ENCODE data around the gene CLIP2.
"Not testable (repeated sequence)": the region's sequence is repeated elsewhere in the genome, so short reads cannot be mapped to it uniquely, and the experiment has no call there.

CLIP2 gene

GRCh38 chr7:74376256-74377036 is 87.2 kb downstream of the CLIP2 start:
- no peak for DNase-seq

DNA sequence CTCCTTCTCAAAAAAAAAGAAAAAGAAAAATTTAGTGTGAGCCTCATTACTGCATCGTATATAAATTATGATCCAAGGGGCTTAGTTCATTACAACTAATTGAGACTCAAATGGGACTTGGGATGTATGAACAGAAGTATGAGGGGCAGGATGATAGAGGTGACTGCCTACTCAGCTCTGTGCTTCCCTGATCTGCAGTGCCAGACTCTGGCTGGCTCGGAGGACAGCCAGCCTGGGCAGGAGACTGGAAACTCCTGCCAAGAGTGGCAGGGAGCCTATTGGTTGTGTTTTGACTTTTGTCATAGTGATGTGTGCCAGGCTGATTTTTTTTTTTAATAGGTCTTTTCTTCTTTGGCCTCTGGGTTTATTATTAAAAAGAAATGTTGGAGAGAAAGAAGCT is 90.7 kb downstream of the CLIP2 start:
- DNase-seq, result no peak

DNA sequence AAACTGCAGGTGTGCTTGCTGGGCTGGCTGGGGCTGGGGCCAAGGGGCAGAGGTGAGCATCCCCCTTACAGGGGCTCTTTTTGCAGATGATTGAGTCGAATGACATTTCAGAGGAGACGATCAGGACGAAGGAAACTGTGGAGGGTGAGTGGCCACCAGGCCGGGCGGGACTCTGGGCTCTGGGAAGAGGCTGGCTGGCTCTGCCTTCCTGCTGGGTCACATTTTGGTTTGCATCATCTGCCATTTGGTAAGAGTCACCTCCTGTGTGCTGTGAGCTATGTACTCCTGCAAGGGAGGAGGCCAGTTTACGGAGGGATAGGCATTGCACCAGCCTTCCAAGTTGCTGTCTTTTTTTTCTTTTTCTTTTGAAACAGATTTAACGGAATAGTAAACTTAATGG is 91.5 kb downstream of the CLIP2 start:
- DNase-seq, result no peak

DNA sequence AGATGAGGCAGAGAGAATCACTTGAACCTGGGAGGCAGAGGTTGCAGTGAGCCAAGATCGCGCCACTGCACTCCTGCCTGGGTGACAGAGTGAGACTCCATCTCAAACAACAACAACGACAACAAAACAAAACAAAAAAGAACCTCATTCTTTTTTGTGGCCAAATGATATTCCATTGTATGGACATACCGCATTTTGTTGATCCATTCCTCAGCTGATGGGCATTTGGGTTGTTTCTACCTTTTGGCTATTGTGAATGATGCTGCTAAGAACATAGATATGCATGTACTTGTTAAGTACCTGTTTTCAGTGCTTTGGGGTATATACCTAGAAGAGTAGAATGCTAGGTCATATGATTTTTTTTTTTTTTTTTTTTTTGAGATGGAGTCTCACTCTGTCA is 94.9 kb downstream of the CLIP2 start:
- not testable (repeated sequence) for DNase-seq

DNA sequence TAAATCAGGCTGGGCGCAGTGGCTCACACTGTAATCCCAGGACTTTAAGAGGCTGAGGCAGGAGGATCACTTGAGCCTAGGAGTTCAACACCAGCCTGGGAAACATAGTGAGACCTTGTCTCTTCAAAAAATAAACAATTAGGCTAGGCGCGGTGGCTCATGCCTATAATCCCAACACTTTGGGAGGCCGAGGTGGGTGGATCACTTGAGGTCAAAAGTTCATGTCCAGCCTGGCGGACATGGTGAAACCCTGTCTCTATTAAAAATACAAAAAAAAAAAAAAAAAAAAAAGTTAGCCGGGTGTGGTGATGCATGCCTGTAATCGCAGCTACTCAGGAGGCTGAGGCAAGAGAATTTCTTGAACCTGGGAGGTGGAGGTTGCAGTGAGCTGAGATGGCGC is 95.6 kb downstream of the CLIP2 start:
- DNase-seq, result not testable (repeated sequence)

GRCh38 chr7:74387606-74388005 is 98.4 kb downstream of the CLIP2 start:
- no peak for DNase-seq

DNA sequence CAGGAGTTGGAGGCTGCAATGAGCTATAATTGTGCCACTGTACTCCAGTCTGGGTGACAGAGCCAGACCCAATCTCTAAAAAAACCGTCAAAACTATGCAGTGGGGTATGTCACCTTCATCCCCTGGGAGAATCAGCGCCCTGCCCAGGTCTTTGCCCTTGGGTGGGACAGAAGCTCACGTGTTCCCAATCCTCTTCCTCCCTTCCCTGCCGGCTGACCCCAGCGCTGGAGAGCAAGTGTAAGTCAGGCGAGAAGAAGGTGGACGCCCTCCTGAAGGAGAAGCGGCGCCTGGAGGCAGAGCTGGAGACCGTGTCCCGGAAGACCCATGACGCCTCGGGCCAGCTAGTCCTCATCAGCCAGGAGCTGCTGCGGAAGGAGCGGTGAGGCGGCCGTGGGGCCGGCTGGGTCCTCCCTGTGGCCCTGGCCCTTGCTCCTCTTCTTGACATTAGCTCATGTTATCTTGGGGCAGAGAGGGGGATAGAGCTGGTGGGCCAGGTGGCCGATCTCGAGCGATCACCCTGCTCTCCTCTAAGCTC is 99.7 kb downstream of the CLIP2 start:
- DNase-seq, result no peak

DNA sequence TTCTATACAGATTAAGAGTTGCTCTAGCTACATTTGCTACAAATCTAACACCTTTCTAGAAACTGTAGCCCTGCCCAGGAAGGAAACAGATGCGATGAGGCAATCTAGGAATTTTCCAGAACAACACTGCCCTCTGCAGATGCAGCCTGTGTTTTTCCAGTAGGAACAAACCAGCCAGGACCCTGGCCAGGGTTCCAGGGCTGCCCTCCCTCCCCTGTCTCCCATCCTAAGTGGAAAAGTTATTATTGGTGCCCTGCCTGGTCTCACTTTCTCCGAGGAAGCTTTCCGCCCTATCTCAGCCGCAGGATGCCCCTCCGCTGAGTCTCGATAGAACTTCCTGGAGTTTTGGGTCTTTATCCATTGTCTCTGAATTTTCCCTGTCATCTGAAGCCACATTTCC is 104.5 kb downstream of the CLIP2 start:
- not testable (repeated sequence) for DNase-seq

DNA sequence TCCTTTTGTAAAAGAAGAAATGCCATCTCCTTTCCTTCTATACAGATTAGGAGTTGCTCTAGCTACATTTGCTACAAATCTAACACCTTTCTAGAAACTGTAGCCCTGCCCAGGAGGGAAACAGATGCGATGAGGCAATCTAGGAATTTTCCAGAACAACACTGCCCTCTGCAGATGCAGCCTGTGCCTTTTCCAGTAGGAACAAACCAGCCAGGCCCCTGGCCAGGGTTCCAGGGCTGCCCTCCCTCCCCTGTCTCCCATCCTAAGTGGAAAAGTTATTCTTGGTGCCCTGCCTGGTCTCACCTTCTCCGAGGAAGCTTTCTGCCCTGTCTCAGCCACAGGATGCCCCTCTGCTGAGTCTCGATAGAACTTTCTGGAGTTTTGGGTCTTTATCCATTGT is 105.4 kb downstream of the CLIP2 start:
- not testable (repeated sequence) for DNase-seq

DNA sequence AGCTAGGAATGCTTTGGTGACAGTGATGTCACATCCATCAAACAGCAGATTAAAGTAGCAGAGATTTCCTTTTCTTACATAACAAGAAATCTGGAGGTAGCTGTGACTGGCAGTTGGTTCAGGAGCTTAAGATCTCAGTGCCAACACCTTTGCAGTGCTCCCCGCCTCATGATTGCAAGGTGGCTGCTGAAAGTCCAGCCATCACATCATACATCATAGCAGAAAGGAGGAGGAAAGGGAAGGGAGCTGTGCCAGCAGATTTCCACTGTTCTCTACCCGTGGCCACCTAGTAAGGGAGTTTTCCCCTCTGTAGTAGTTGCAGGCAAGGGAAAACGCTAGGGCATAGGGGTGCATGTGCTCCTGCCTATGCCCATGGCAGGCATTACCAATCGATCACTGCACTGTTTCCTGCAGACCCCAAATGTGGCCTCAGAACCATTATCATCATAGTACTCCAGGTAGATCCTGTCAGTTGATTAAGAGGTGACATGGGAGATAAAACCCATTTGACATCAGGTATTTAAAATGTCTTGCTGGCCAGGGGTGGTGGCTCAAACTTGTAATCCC is 106.6 kb downstream of the CLIP2 start:
- no peak for DNase-seq

DNA sequence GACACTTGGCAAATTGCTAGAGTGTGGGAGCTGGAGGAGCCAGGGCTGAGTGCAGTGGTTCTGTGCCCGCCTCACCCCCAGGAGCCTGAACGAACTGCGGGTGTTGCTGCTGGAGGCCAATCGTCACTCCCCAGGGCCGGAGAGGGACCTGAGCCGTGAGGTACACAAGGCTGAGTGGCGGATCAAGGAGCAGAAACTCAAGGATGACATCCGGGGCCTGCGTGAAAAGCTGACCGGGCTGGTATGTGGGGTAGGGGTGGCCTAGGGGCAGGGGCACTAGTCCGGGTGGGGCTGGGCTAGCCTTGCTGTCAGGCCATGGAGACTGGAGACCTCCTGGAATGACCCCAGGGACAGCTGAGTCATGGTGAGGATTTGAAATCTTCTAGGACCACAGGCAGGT is 107.8 kb downstream of the CLIP2 start:
- DNase-seq, result no peak

DNA sequence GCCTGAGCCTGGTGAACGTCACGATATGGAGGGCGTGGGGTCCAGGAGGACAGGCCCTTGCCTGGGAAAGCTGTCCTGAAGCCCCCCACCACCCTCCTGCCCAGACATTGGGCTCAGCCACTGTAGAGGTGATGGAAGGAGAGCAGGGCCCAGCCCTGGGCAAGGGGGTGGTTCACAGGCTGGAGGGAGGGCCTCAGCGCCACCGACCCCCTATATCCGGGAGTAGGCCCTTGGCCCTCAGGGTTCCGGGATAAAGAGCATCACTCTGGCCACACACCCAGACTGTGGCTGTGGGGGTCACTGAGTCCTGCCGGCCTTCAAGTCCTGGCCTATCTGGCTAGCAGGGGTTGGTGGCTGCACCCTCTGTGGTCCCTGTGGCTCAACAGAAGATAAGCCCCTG is 109.2 kb downstream of the CLIP2 start:
- DNase-seq, result no peak

DNA sequence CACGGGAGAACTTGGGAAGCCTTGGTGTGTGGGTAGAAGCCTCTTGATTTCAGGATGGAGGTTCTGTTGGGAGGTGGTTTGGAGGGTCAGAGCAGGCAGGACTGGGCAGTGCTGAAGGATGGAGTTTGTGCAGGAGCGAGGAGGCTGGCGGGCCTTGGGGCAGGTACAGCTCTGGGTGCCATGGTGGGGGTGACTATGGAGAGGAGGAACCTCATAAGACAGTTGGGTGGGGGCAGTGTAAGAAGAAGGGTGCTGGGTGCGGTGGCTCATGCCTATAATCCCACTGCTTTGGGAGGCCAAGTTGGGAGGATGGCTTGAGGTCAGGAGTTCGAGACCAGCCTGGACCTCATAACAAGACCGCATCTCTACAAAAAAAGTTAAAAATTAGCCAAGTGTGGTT is 109.8 kb downstream of the CLIP2 start:
- no peak for DNase-seq

GRCh38 chr7:74400420-74401136 is 111.4 kb downstream of the CLIP2 start:
- DNase-seq, result no peak

- no peak for DNase-seq
These were observed 112.1 kb downstream of the CLIP2 start for GRCh38 chr7:74401137-74401859.

- DNase-seq, result not testable (repeated sequence)
These were observed 113.5 kb downstream of the CLIP2 start for GRCh38 chr7:74402668-74403067.

DNA sequence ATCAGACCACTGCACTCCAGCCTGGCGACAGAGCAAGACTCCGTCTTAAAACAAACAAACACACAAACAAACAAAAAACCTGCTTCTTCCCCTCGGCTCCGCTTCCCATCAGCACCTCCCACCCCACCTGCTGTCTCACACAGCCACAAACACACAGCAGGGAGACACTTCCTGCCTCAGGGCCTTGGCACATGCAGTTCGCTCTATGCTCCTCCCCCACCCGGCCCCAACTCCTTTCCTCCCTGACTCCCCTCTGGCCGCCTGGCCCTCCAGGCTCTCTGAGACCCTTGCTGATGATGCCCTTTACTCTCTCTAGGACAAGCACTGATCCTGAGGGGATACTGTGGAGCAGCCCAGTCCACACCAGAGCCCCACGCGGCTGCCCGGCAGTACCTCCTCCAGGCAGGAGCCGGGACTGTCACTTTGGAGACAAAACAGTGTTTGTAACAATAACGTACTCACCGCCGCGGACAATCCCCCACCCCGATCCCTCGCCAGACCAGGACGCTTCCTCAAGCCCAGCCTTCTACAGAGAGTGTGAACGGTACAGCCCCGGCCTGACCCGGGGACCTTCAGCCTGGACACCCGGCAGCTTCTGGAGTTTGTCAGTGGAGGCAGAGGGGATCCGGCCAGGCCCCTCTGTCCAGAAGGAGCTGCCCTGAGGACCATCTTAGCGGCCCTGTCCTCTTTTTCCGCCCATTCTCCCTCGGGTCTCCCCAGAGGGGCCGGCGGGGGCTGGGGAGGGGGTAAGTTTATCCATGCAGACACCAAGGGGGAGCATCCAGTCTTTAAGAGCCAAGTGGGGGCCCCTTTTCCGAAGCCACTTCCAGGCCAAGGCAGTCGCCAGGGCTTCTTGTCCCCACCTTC is 114.5 kb downstream of the CLIP2 start:
- DNase-seq, result no peak

DNA sequence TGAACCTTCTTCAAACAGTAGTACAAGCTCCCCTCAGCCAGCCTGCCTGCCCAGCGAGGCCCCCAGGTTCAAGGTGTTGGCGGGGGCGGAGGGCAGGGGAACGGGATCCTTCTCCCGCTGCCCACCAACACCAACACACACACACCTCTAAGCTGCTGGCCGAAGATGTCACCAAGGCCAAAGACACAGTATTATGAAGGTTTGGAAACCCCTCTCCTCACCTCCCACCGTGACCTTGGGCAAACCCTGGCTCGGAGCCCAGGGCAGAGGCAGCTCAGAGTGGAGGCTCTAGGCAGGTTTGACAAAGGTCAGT is 115.1 kb downstream of the CLIP2 start:
- no peak for DNase-seq

- DNase-seq, result no peak
These were observed 115.5 kb downstream of the CLIP2 start for GRCh38 chr7:74404741-74405140.

DNA sequence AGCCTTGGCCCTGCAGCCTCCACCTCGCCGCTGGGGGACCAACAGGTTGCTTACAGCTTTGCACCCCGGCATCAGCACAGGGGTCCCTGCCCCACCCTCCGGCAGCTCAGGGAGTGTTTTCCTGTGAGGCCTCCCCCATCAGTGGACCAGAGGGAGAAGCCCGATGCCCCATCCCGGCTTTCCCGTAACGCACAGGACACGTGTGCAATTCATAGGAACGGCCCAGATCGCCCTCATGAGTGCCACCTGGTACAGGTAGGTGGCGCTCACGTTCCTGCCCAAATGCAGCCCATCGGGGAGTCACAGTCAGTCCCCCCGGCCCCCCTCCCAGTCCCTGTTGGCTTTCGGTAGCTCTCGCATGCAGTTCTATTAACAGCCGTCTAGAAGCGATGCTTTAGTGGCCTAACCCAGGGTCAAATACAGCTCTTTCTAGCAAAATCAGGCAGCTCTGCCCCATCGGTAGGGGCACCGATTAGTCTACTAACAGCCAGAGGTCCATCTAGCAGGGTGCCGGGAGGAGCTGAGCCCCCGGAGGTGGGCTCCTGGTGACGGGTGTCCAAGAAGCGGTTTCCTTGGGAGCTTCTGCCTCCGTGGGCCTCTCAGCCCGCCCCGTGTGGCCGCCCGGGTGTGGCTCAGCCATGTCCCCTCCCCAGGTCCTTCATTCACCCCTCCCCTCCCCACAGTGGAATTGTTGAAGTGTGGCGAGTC is 116.1 kb downstream of the CLIP2 start:
- no peak for DNase-seq

- no peak for DNase-seq
These were observed 116.8 kb downstream of the CLIP2 start for GRCh38 chr7:74405899-74406512.
